Subcutaneous adipose tissue (tissue), 4 donors: ENCODE results near the gene CLRN2. TPM values are rescaled to one million over a fixed set of nuclear protein-coding genes. Genes with fewer than 3 reads are reported as not detected.

Source experiments
- CTCF ChIP-seq: fragments of 450-650 bp; IDR thresholded peaks from one replicate; pipeline ENCODE4 v1.5.1; 2016; ENCODE audit warnings: low read depth, mild to moderate bottlenecking, control low read depth, antibody characterized with exemption, moderate library complexity
- total RNA-seq, 4 donors: library from RNA; depleted of rRNA; stranded (reverse); fragments of >200 nt; gene quantifications; one replicate each; pipeline ENCODE4 v1.1.0, GENCODE V29; 2016

The CLRN2 gene
- total RNA-seq, 4 donors from 2014 or later: not detected

GRCh38 chr4:17531538-17532285, 16.7 kb downstream of the CLRN2 start:
- TF ChIP-seq CTCF: no peak

- no peak for TF ChIP-seq CTCF
These were observed 19.7 kb downstream of the CLRN2 start for GRCh38 chr4:17534705-17535104.

- TF ChIP-seq CTCF: no peak
These were observed 20.3 kb downstream of the CLRN2 start for GRCh38 chr4:17535242-17535641.

- no peak for TF ChIP-seq CTCF
These were observed 20.9 kb downstream of the CLRN2 start for GRCh38 chr4:17535906-17536305.

- no peak for TF ChIP-seq CTCF
These were observed 29.2 kb downstream of the CLRN2 start for GRCh38 chr4:17544205-17544604.

- no peak for TF ChIP-seq CTCF
These were observed 29.9 kb downstream of the CLRN2 start for GRCh38 chr4:17544831-17545234.

- TF ChIP-seq CTCF: no peak
These were observed 30.6 kb downstream of the CLRN2 start for GRCh38 chr4:17545374-17546140.
